K562 treated with DMSO at 1 percent for 24 hours (cell line): ENCODE results near the gene MSANTD1. TPM values are rescaled to one million over a fixed set of nuclear protein-coding genes. Genes with fewer than 3 reads are reported as not detected.

Experiments
- total RNA-seq: library from RNA; unstranded; fragments of 300-600 nt; gene quantifications from 2 replicates; pipeline ENCODE4 v1.2.3, GENCODE V29; 2022; ENCODE audit warnings: low read depth; ENCODE audit not compliant: insufficient read depth

The MSANTD1 gene
- 0.73 and 0.79 TPM in 2 replicates for total RNA-seq

GRCh38 chr4:3248811-3249661, at the start of gene MSANTD1:
Gene MSANTD1, plus strand, starts transcription at chr4:3249159. Its CDS starts 64 bp downstream, at chr4:3249223.

GRCh38 chr4:3292571-3293400, 43.8 kb downstream of the MSANTD1 start, which contains the start of gene RGS12:
Gene RGS12, plus strand, starts transcription at chr4:3293021. Its CDS starts 23,150 bp downstream, at chr4:3316171.

Other genes starting within 250 kb of the MSANTD1 start
- not detected in 2 replicates for gene HTT-AS, start 174.6 kb upstream of the MSANTD1 start, total RNA-seq
- gene HTT, start 174.5 kb upstream of the MSANTD1 start, total RNA-seq, result 18.6 and 21.1 TPM in 2 replicates
- gene RGS12, start 43.9 kb downstream of the MSANTD1 start, total RNA-seq, result 15.3 and 33.6 TPM in 2 replicates
- gene HGFAC, start 192.8 kb downstream of the MSANTD1 start, total RNA-seq, result not detected in 2 replicates
- 0.15 TPM in 1 of 2 replicates, not detected in the other for gene DOK7, start 214.1 kb downstream of the MSANTD1 start, total RNA-seq